ENCODE measurements around the gene LPAR1. TPM values are rescaled to one million over a fixed set of nuclear protein-coding genes. Genes with fewer than 3 reads are reported as not detected.
A peak's percentile ranks its signal among the peaks of the same experiment; 100 is the strongest.

Gene LPAR1
- 10 to 100 TPM; 25.1 to 93.0 (median 64.8) TPM for total RNA-seq

DNA sequence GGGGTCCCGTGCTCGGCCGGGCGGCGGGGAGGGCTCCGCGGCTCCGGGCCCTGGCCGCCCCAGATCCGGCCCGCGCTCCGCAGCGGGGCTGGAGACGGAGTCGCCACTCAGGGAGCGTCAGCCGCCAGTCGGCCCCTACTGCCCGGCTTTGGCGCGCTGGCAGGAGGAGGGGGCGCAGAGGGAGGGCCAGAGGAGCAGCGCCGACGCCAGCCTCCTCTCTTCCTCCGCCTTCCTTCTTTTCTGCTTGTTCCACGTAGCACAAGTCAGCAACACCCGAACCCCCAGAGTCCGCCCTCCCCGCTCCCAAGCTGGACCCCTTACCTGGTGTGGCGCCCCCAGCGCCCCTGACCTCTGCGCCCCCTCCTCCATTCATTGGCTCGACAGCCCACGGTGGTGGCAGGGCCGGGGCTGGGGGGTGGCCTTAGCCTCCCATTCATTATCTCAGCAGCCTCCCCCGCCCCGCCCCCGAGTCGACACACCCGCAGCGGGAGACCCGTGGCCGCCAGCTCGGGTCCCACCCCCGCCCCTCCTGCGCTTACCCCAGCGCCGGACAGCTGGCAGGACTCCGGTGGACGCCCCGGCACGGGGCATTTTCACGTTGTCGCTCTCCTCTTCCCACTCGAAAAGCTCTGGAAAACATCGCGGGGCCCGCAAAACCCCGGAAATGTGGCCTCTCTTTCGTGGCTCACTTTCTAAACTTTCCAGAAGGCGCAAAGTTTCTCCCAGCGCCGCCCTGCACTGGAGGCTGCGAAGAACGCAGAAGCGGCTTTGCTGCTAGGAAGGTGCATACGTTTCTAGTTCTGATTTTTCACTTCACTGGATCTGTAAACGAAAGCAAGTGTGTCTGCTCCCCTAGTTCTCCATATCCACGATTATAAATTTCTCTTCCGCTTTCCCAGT is at the start of gene LPAR1:
TSS of gene LPAR1 (minus strand) at position 140 of the 900 bp plus-strand sequence. CDS start 66,353 bp downstream, outside the sequence.
- TF ChIP-seq, protein P1, sequence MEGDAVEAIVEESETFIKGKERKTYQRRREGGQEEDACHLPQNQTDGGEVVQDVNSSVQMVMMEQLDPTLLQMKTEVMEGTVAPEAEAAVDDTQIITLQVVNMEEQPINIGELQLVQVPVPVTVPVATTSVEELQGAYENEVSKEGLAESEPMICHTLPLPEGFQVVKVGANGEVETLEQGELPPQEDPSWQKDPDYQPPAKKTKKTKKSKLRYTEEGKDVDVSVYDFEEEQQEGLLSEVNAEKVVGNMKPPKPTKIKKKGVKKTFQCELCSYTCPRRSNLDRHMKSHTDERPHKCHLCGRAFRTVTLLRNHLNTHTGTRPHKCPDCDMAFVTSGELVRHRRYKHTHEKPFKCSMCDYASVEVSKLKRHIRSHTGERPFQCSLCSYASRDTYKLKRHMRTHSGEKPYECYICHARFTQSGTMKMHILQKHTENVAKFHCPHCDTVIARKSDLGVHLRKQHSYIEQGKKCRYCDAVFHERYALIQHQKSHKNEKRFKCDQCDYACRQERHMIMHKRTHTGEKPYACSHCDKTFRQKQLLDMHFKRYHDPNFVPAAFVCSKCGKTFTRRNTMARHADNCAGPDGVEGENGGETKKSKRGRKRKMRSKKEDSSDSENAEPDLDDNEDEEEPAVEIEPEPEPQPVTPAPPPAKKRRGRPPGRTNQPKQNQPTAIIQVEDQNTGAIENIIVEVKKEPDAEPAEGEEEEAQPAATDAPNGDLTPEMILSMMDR (IDR thresholded peaks at IDR 0.05) = no peak
- peak; percentile 27 for ATAC-seq (ENCODE audit: low FRiP score)
- no peak for DNase-seq (ENCODE audit: low spot score)

DNA sequence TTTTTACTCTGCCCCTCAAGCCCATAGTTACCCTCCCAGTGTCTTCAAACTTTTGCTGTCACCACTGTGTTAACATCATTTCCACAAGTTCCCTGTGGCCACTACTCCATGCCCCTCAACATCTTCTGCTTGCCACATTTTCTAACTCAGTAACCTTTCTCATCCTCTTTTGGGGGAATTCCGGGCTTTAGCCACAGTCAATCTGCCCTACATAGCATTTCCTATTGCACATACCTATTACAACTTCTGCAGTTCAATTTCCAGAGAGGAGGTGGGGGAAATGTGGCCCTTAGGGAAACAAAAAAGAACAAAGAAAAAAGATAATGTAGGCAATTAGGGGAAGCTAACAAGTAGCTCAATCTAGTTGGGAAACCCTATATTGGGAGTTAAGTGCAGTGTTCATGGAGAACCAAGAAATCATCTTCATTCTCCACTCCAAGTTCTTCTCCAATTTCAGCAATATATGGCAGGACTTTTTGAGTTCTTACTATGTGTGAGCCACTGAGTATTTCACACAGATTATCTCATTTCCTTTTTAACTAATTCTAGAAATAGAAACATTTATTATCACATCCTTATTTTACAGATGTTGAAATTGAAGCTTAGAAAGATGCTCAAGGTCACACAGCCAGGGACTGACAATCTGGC is 40.2 kb upstream of the LPAR1 start:
- DNase-seq (ENCODE audit: low spot score) (no peak), ATAC-seq (ENCODE audit: low FRiP score) (no peak)
- TF ChIP-seq, protein P1 (IDR thresholded peaks at IDR 0.05) = no peak

GRCh38 chr9:111076519-111076918 is 38.2 kb upstream of the LPAR1 start:
- DNase-seq (ENCODE audit: low spot score) = no peak
- ATAC-seq (ENCODE audit: low FRiP score) = no peak
- TF ChIP-seq, protein P1 (IDR thresholded peaks at IDR 0.05) = no peak

DNA sequence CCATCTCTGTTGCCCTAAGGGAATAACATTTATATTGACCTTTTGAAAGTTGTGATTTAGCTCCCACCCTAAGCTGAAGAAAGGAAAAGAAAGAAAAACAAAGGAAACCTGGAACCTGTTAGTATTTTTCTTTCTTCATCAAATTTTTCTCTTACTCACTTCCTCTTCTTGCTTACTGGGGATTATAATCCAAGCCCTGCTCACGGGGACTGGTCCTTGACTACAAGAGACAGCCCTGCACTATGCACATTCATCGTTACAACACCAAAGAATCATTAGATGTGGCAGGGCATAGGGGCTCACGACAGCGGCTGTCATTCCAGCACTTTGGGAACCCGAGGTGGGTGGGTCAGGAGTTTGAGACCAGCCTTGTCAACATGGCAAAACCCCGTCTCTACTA is 37.8 kb upstream of the LPAR1 start:
- no peak for ATAC-seq (ENCODE audit: low FRiP score)
- TF ChIP-seq, protein P1 (IDR thresholded peaks at IDR 0.05) = no peak
- no peak for DNase-seq (ENCODE audit: low spot score)

- TF ChIP-seq, protein P1 (IDR thresholded peaks at IDR 0.05) = no peak
- DNase-seq (ENCODE audit: low spot score) (no peak), ATAC-seq (ENCODE audit: low FRiP score) (no peak)
These were observed 36.1 kb upstream of the LPAR1 start for GRCh38 chr9:111074395-111074794.

DNA sequence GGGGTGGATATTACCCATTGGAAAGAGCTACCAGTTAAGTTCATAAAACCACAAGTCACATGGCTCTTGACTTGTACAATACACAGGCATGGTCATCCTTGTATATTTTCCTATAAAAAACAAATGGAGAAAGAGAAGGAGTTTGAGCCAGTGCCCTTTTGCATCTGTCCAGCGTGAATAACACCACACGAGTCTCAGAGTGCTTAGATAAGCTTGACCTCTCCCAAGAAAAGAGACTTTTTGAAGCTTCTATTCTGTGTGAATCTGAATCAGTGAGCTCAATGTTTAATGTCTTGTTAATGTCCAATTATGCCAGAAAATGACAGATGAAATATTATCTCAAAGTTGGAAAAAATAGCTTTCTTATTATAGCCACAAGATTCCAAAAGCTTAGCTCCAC is 30.9 kb upstream of the LPAR1 start:
- DNase-seq (ENCODE audit: low spot score) (no peak), ATAC-seq (ENCODE audit: low FRiP score) (peak; percentile 19)
- TF ChIP-seq, protein P1 (IDR thresholded peaks at IDR 0.05) = no peak
